ENCODE results near the gene BMERB1.

BMERB1 gene

GRCh38 chr16:15484662-15485061 lies 50.3 kb downstream of the BMERB1 start:
- no peaks in the 10 kb centered on the region for H3K36me3 ChIP-seq (ENCODE audit: control insufficient read depth in 2 of 2, insufficient read depth in 2 of 2, low read length in 2 of 2)
- no peaks in the 10 kb centered on the region for H3K27me3 ChIP-seq (ENCODE audit: control insufficient read depth in 1 of 2, insufficient read depth in 2 of 2, low read length in 2 of 2)
- no peaks in the 10 kb centered on the region for H3K9me3 ChIP-seq (ENCODE audit: control insufficient read depth in 2 of 2, low read length in 2 of 2)
- H3K9ac ChIP-seq (ENCODE audit: low read length in 2 of 2), result no peak overlapping the region
- H3K4me1 ChIP-seq (ENCODE audit: control insufficient read depth, insufficient read depth, low read length), result peaks cover 9% of the 10 kb centered on the region
- no peak overlapping the region for H3K4me3 ChIP-seq (ENCODE audit: low read length in 2 of 2)
- no peak overlapping the region for H3K27ac ChIP-seq (ENCODE audit: low read length)

GRCh38 chr16:15485175-15485574 lies 50.8 kb downstream of the BMERB1 start:
- Histone ChIP-seq H3K27me3 (ENCODE audit: control insufficient read depth in 1 of 2, insufficient read depth in 2 of 2, low read length in 2 of 2) (no peaks in the 10 kb centered on the region), H3K9ac (ENCODE audit: low read length in 2 of 2) (no peak overlapping the region), H3K27ac (ENCODE audit: low read length) (no peak overlapping the region), H3K4me1 (ENCODE audit: control insufficient read depth, insufficient read depth, low read length) (peaks cover 12% of the 10 kb centered on the region), H3K4me3 (ENCODE audit: low read length in 2 of 2) (no peak overlapping the region), H3K9me3 (ENCODE audit: control insufficient read depth in 2 of 2, low read length in 2 of 2) (no peaks in the 10 kb centered on the region), H3K36me3 (ENCODE audit: control insufficient read depth in 2 of 2, insufficient read depth in 2 of 2, low read length in 2 of 2) (no peaks in the 10 kb centered on the region)

- Histone ChIP-seq H3K9ac (ENCODE audit: low read length in 2 of 2) (no peak overlapping the region), H3K27me3 (ENCODE audit: control insufficient read depth in 1 of 2, insufficient read depth in 2 of 2, low read length in 2 of 2) (no peaks in the 10 kb centered on the region), H3K9me3 (ENCODE audit: control insufficient read depth in 2 of 2, low read length in 2 of 2) (no peaks in the 10 kb centered on the region), H3K4me3 (ENCODE audit: low read length in 2 of 2) (no peak overlapping the region), H3K4me1 (ENCODE audit: control insufficient read depth, insufficient read depth, low read length) (peaks cover 16% of the 10 kb centered on the region), H3K27ac (ENCODE audit: low read length) (no peak overlapping the region), H3K36me3 (ENCODE audit: control insufficient read depth in 2 of 2, insufficient read depth in 2 of 2, low read length in 2 of 2) (no peaks in the 10 kb centered on the region)
Observed at GRCh38 chr16:15486661-15487060, 52.3 kb downstream of the BMERB1 start.

- Histone ChIP-seq H3K27me3 (ENCODE audit: control insufficient read depth in 1 of 2, insufficient read depth in 2 of 2, low read length in 2 of 2) (no peaks in the 10 kb centered on the region), H3K9me3 (ENCODE audit: control insufficient read depth in 2 of 2, low read length in 2 of 2) (no peaks in the 10 kb centered on the region), H3K27ac (ENCODE audit: low read length) (no peak overlapping the region), H3K36me3 (ENCODE audit: control insufficient read depth in 2 of 2, insufficient read depth in 2 of 2, low read length in 2 of 2) (no peaks in the 10 kb centered on the region), H3K4me3 (ENCODE audit: low read length in 2 of 2) (no peak overlapping the region), H3K9ac (ENCODE audit: low read length in 2 of 2) (no peak overlapping the region), H3K4me1 (ENCODE audit: control insufficient read depth, insufficient read depth, low read length) (peaks cover 16% of the 10 kb centered on the region)
Observed at GRCh38 chr16:15487336-15488284, 53.2 kb downstream of the BMERB1 start.

- H3K27ac ChIP-seq (ENCODE audit: low read length), result peak overlapping the region; percentile 24
- H3K4me1 ChIP-seq (ENCODE audit: control insufficient read depth, insufficient read depth, low read length), result peaks cover 16% of the 10 kb centered on the region
- H3K27me3 ChIP-seq (ENCODE audit: control insufficient read depth in 1 of 2, insufficient read depth in 2 of 2, low read length in 2 of 2), result no peaks in the 10 kb centered on the region
- H3K4me3 ChIP-seq (ENCODE audit: low read length in 2 of 2), result no peak overlapping the region
- H3K36me3 ChIP-seq (ENCODE audit: control insufficient read depth in 2 of 2, insufficient read depth in 2 of 2, low read length in 2 of 2), result no peaks in the 10 kb centered on the region
- H3K9me3 ChIP-seq (ENCODE audit: control insufficient read depth in 2 of 2, low read length in 2 of 2), result no peaks in the 10 kb centered on the region
- H3K9ac ChIP-seq (ENCODE audit: low read length in 2 of 2), result no peak overlapping the region
Observed at GRCh38 chr16:15489016-15489415, 54.6 kb downstream of the BMERB1 start.

- Histone ChIP-seq H3K27ac (ENCODE audit: low read length) (peak overlapping the region; percentile 49), H3K4me3 (ENCODE audit: low read length in 2 of 2) (no peak overlapping the region), H3K9me3 (ENCODE audit: control insufficient read depth in 2 of 2, low read length in 2 of 2) (no peaks in the 10 kb centered on the region)
Observed at GRCh38 chr16:15490123-15490711, 55.8 kb downstream of the BMERB1 start.

GRCh38 chr16:15491411-15491810 lies 57.0 kb downstream of the BMERB1 start:
- Histone ChIP-seq H3K4me1 (ENCODE audit: control insufficient read depth, insufficient read depth, low read length) (peaks cover 16% of the 10 kb centered on the region), H3K9me3 (ENCODE audit: control insufficient read depth in 2 of 2, low read length in 2 of 2) (no peaks in the 10 kb centered on the region), H3K27ac (ENCODE audit: low read length) (no peak overlapping the region), H3K9ac (ENCODE audit: low read length in 2 of 2) (no peak overlapping the region), H3K27me3 (ENCODE audit: control insufficient read depth in 1 of 2, insufficient read depth in 2 of 2, low read length in 2 of 2) (no peaks in the 10 kb centered on the region), H3K4me3 (ENCODE audit: low read length in 2 of 2) (no peak overlapping the region), H3K36me3 (ENCODE audit: control insufficient read depth in 2 of 2, insufficient read depth in 2 of 2, low read length in 2 of 2) (no peaks in the 10 kb centered on the region)

More at GRCh38 chr16:15490123-15490711, 55.8 kb downstream of the BMERB1 start:
- no peaks in the 10 kb centered on the region for H3K27me3 ChIP-seq (ENCODE audit: control insufficient read depth in 1 of 2, insufficient read depth in 2 of 2, low read length in 2 of 2)
- no peak overlapping the region for H3K9ac ChIP-seq (ENCODE audit: low read length in 2 of 2)
- H3K36me3 ChIP-seq (ENCODE audit: control insufficient read depth in 2 of 2, insufficient read depth in 2 of 2, low read length in 2 of 2), result no peaks in the 10 kb centered on the region
- H3K4me1 ChIP-seq (ENCODE audit: control insufficient read depth, insufficient read depth, low read length), result peaks cover 16% of the 10 kb centered on the region

- Histone ChIP-seq H3K27ac (ENCODE audit: low read length) (no peak overlapping the region), H3K4me1 (ENCODE audit: control insufficient read depth, insufficient read depth, low read length) (peaks cover 20% of the 10 kb centered on the region), H3K9me3 (ENCODE audit: control insufficient read depth in 2 of 2, low read length in 2 of 2) (no peaks in the 10 kb centered on the region), H3K36me3 (ENCODE audit: control insufficient read depth in 2 of 2, insufficient read depth in 2 of 2, low read length in 2 of 2) (no peaks in the 10 kb centered on the region), H3K27me3 (ENCODE audit: control insufficient read depth in 1 of 2, insufficient read depth in 2 of 2, low read length in 2 of 2) (no peaks in the 10 kb centered on the region), H3K4me3 (ENCODE audit: low read length in 2 of 2) (no peak overlapping the region), H3K9ac (ENCODE audit: low read length in 2 of 2) (no peak overlapping the region)
Observed at GRCh38 chr16:15492091-15492740, 57.8 kb downstream of the BMERB1 start.

GRCh38 chr16:15493466-15494180 lies 59.2 kb downstream of the BMERB1 start:
- no peaks in the 10 kb centered on the region for H3K27me3 ChIP-seq (ENCODE audit: control insufficient read depth in 1 of 2, insufficient read depth in 2 of 2, low read length in 2 of 2)
- no peak overlapping the region for H3K4me3 ChIP-seq (ENCODE audit: low read length in 2 of 2)
- H3K27ac ChIP-seq (ENCODE audit: low read length), result peak overlapping the region; percentile 31
- H3K9ac ChIP-seq (ENCODE audit: low read length in 2 of 2), result no peak overlapping the region
- no peaks in the 10 kb centered on the region for H3K36me3 ChIP-seq (ENCODE audit: control insufficient read depth in 2 of 2, insufficient read depth in 2 of 2, low read length in 2 of 2)
- H3K4me1 ChIP-seq (ENCODE audit: control insufficient read depth, insufficient read depth, low read length), result peaks cover 18% of the 10 kb centered on the region
- H3K9me3 ChIP-seq (ENCODE audit: control insufficient read depth in 2 of 2, low read length in 2 of 2), result no peaks in the 10 kb centered on the region

- H3K27ac ChIP-seq (ENCODE audit: low read length), result peak overlapping the region; percentile 31
- H3K36me3 ChIP-seq (ENCODE audit: control insufficient read depth in 2 of 2, insufficient read depth in 2 of 2, low read length in 2 of 2), result no peaks in the 10 kb centered on the region
- H3K27me3 ChIP-seq (ENCODE audit: control insufficient read depth in 1 of 2, insufficient read depth in 2 of 2, low read length in 2 of 2), result no peaks in the 10 kb centered on the region
- no peak overlapping the region for H3K9ac ChIP-seq (ENCODE audit: low read length in 2 of 2)
- no peaks in the 10 kb centered on the region for H3K9me3 ChIP-seq (ENCODE audit: control insufficient read depth in 2 of 2, low read length in 2 of 2)
- H3K4me1 ChIP-seq (ENCODE audit: control insufficient read depth, insufficient read depth, low read length), result peaks cover 13% of the 10 kb centered on the region
- no peak overlapping the region for H3K4me3 ChIP-seq (ENCODE audit: low read length in 2 of 2)
Observed at GRCh38 chr16:15494236-15494635, 59.8 kb downstream of the BMERB1 start.
